ENCODE results near the gene SSH2. TPM values are rescaled to one million over a fixed set of nuclear protein-coding genes. Genes with fewer than 3 reads are reported as not detected.

The SSH2 gene
- polyA plus RNA-seq, 3 donors = 31.9 to 66.6 (median 54.0) TPM

DNA sequence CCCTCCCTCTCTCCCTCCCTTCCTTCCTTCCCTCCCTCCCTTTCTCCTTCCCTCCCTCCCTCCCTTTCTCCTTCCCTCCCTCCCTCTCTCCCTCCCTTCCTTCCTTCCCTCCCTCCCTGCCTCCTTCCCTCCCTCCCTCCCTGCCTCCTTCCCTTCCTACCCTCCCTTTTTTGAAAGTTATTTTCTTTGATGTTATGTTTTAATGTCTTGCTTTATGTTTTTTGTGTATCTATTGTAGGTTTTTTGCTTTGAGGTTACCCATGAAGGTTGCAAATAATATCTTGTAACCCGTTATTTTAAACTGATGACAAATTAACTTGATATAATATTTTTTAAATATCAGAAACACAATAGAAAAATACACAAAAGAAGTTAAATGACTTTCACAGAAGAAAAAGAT, 96.2 kb downstream of the SSH2 start:
- TF ChIP-seq, protein P1, sequence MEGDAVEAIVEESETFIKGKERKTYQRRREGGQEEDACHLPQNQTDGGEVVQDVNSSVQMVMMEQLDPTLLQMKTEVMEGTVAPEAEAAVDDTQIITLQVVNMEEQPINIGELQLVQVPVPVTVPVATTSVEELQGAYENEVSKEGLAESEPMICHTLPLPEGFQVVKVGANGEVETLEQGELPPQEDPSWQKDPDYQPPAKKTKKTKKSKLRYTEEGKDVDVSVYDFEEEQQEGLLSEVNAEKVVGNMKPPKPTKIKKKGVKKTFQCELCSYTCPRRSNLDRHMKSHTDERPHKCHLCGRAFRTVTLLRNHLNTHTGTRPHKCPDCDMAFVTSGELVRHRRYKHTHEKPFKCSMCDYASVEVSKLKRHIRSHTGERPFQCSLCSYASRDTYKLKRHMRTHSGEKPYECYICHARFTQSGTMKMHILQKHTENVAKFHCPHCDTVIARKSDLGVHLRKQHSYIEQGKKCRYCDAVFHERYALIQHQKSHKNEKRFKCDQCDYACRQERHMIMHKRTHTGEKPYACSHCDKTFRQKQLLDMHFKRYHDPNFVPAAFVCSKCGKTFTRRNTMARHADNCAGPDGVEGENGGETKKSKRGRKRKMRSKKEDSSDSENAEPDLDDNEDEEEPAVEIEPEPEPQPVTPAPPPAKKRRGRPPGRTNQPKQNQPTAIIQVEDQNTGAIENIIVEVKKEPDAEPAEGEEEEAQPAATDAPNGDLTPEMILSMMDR (IDR thresholded peaks at IDR 0.05) = no peak
- Histone ChIP-seq H3K79me2 (ENCODE audit: insufficient read depth, low read length) (peaks cover 5% of the 10 kb centered on the region), H3K9ac (ENCODE audit: insufficient read depth, low read length, poor library complexity, severe bottlenecking) (no peak overlapping the region), H3K4me3 (replicated peaks in 1 of 3; ENCODE audit: low read depth in 2 of 3, low read length in 3 of 3) (no peak overlapping the region), H4K20me1 (ENCODE audit: insufficient read depth, low read length) (no peaks in the 10 kb centered on the region), H3K4me1 (ENCODE audit: control insufficient read depth in 1 of 2, insufficient read depth in 2 of 2, low read length in 2 of 2) (peaks cover 25 to 28% of the 10 kb centered on the region in 2 donors), H3K4me2 (replicated peaks; ENCODE audit: extremely low read depth, low read length, poor library complexity, severe bottlenecking) (no peak overlapping the region), H3K27ac (ENCODE audit: low read depth in 1 of 2, low read length in 2 of 2) (no peak overlapping the region), H2AFZ (ENCODE audit: insufficient read depth, low read depth, low read length, poor library complexity, severe bottlenecking) (no peak overlapping the region), H3K9me3 (replicated peaks in 1 of 2; ENCODE audit: control insufficient read depth in 1 of 2, insufficient read depth in 1 of 2, low read length in 2 of 2) (no peaks in the 10 kb centered on the region), H3K36me3 (replicated peaks in 1 of 2; ENCODE audit: control insufficient read depth in 1 of 2, insufficient read depth in 2 of 2, low read length in 2 of 2) (no peaks in the 10 kb centered on the region), H3K27me3 (ENCODE audit: control insufficient read depth in 2 of 2, insufficient read depth in 2 of 2, low read length in 2 of 2) (no peaks in the 10 kb centered on the region)
- H3K9me3 Mint-ChIP-seq = no peaks in the 10 kb centered on the region
- DNase-seq = no peak
- H3K4me3 Mint-ChIP-seq = no peak overlapping the region
- no peak overlapping the region for H3K27ac Mint-ChIP-seq
- H3K4me1 Mint-ChIP-seq = peaks cover 31% of the 10 kb centered on the region
- intact Hi-C loops (cut with micrococcal nuclease) = no loop called here
- peaks cover 6 to 7% of the 10 kb centered on the region in 2 donors for H3K36me3 Mint-ChIP-seq
- no CpG with 5 or more reads among the region's 1 CpG for WGBS (ENCODE audit: insufficient coverage)
- H3K27me3 Mint-ChIP-seq (ENCODE audit: low read depth in 3 of 3) = no peaks in the 10 kb centered on the region

DNA sequence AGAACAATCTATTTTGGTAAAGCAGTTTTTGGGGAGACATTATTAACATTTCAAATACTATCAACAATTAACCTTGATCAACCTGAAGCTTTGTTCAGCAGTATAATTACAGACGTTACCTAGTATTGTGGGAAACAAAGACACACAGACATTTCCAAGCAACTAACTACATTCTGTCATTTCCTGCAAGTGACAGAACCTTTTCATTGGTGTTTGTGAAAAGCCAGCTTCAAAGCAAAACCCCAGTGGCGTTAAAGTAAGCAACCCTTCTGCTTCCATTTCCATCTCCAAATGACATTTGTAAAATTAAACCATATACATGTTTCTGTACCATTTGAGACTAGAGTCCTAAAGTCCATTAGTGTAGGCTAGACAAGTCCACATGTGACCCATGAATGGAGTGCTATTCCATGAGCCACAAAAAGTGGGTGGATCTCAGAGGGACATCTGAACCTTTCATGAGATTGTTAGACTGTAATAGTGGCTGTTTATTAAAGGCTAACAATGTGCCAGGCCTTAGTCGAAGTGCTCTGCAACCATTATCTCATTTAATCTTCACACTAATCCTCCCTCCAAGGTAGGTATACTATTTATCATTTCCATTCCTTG, 101.2 kb downstream of the SSH2 start:
- H3K27me3 Mint-ChIP-seq (ENCODE audit: low read depth in 3 of 3) = peaks cover 0 to 2% (median 0%) of the 10 kb centered on the region in 3 donors
- Histone ChIP-seq H3K36me3 (replicated peaks in 1 of 2; ENCODE audit: control insufficient read depth in 1 of 2, insufficient read depth in 2 of 2, low read length in 2 of 2) (no peaks in the 10 kb centered on the region), H3K27ac (ENCODE audit: low read depth in 1 of 2, low read length in 2 of 2) (no peak overlapping the region), H3K9ac (ENCODE audit: insufficient read depth, low read length, poor library complexity, severe bottlenecking) (no peak overlapping the region), H3K27me3 (ENCODE audit: control insufficient read depth in 2 of 2, insufficient read depth in 2 of 2, low read length in 2 of 2) (no peaks in the 10 kb centered on the region), H3K79me2 (ENCODE audit: insufficient read depth, low read length) (no peaks in the 10 kb centered on the region), H3K4me3 (replicated peaks in 1 of 3; ENCODE audit: low read depth in 2 of 3, low read length in 3 of 3) (no peak overlapping the region), H3K4me1 (ENCODE audit: control insufficient read depth in 1 of 2, insufficient read depth in 2 of 2, low read length in 2 of 2) (no peaks in the 10 kb centered on the region), H3K9me3 (replicated peaks in 1 of 2; ENCODE audit: control insufficient read depth in 1 of 2, insufficient read depth in 1 of 2, low read length in 2 of 2) (no peaks in the 10 kb centered on the region), H2AFZ (ENCODE audit: insufficient read depth, low read depth, low read length, poor library complexity, severe bottlenecking) (no peak overlapping the region), H3K4me2 (replicated peaks; ENCODE audit: extremely low read depth, low read length, poor library complexity, severe bottlenecking) (no peak overlapping the region), H4K20me1 (ENCODE audit: insufficient read depth, low read length) (no peaks in the 10 kb centered on the region)
- no peak overlapping the region for H3K27ac Mint-ChIP-seq
- peaks cover 3% of the 10 kb centered on the region in 2 donors for H3K36me3 Mint-ChIP-seq
- H3K4me3 Mint-ChIP-seq = no peak overlapping the region
- 100% methylated on average over 1 of the region's 3 CpGs for WGBS (ENCODE audit: insufficient coverage)
- TF ChIP-seq, protein P1 (IDR thresholded peaks at IDR 0.05) = no peak
- H3K4me1 Mint-ChIP-seq = peaks cover 2% of the 10 kb centered on the region
- no peaks in the 10 kb centered on the region for H3K9me3 Mint-ChIP-seq
- no peak for DNase-seq
- intact Hi-C loops (cut with micrococcal nuclease) = no loop called here
